NCI-H1417 (cell line): ENCODE data around the gene PLEKHB2.
A peak's percentile ranks its signal among the peaks of the same experiment; 100 is the strongest.
"Not testable (repeated sequence)": the region's sequence is repeated elsewhere in the genome, so short reads cannot be mapped to it uniquely, and the experiment has no call there.

ENCODE experiments used
- DNase-seq, 3 experiments: peaks; one replicate each; lab custom pipeline; 2025; lab: John Stamatoyannopoulos, UW

The PLEKHB2 gene

GRCh38 chr2:131143803-131144202 is 38.7 kb downstream of the PLEKHB2 start:
- no peak for DNase-seq

GRCh38 chr2:131145040-131145439 is 39.9 kb downstream of the PLEKHB2 start:
- DNase-seq: no peak

GRCh38 chr2:131146231-131146630 is 41.1 kb downstream of the PLEKHB2 start:
- DNase-seq: no peak

- DNase-seq: no peak
Observed at GRCh38 chr2:131146749-131147148, 41.6 kb downstream of the PLEKHB2 start.

- DNase-seq: peak in 1 of 3 experiments; percentile 32
Observed at GRCh38 chr2:131148426-131148825, 43.3 kb downstream of the PLEKHB2 start.

GRCh38 chr2:131150109-131150508 is 45.0 kb downstream of the PLEKHB2 start:
- not testable (repeated sequence) for DNase-seq

GRCh38 chr2:131151398-131151797 is 46.3 kb downstream of the PLEKHB2 start:
- no peak for DNase-seq

- no peak for DNase-seq
Observed at GRCh38 chr2:131152074-131152473, 46.9 kb downstream of the PLEKHB2 start.

GRCh38 chr2:131153529-131153928 is 48.4 kb downstream of the PLEKHB2 start:
- DNase-seq: no peak

- peak; percentile 32 to 74 (median 46) for DNase-seq
Observed at GRCh38 chr2:131154071-131154531, 49.0 kb downstream of the PLEKHB2 start.

- DNase-seq: no peak
Observed at GRCh38 chr2:131154647-131155046, 49.5 kb downstream of the PLEKHB2 start.

GRCh38 chr2:131155208-131155855 is 50.2 kb downstream of the PLEKHB2 start:
- no peak for DNase-seq

- DNase-seq: no peak
Observed at GRCh38 chr2:131156452-131157149, 51.5 kb downstream of the PLEKHB2 start.

GRCh38 chr2:131165562-131165961 is 60.4 kb downstream of the PLEKHB2 start:
- not testable (repeated sequence) for DNase-seq

GRCh38 chr2:131168538-131168937 is 63.4 kb downstream of the PLEKHB2 start:
- DNase-seq: no peak

GRCh38 chr2:131178050-131178449 is 72.9 kb downstream of the PLEKHB2 start:
- DNase-seq: not testable (repeated sequence)

- DNase-seq: not testable (repeated sequence)
Observed at GRCh38 chr2:131178721-131179418, 73.7 kb downstream of the PLEKHB2 start.

GRCh38 chr2:131181451-131181850 is 76.3 kb downstream of the PLEKHB2 start:
- DNase-seq: not testable (repeated sequence)

GRCh38 chr2:131193421-131193820 is 88.3 kb downstream of the PLEKHB2 start:
- DNase-seq: peak in 1 of 3 experiments; percentile 32

- not testable (repeated sequence) for DNase-seq
Observed at GRCh38 chr2:131196186-131196585, 91.0 kb downstream of the PLEKHB2 start.
